Urinary bladder (tissue), 4 donors: ENCODE data around the gene YJEFN3. TPM values are rescaled to one million over a fixed set of nuclear protein-coding genes. Genes with fewer than 3 reads are reported as not detected.

Experiments used
- DNase-seq: peaks from one replicate; pipeline ENCODE4 v3.0.0-alpha.2; 2015; ENCODE audit errors: extremely low spot score
- H3K27ac ChIP-seq: one replicate; pipeline ENCODE4 v1.5.1; 2013; ENCODE audit warnings: low read depth, mild to moderate bottlenecking, moderate library complexity
- H3K36me3 ChIP-seq: one replicate; pipeline ENCODE4 v1.6.1; 2013; ENCODE audit warnings: mild to moderate bottlenecking, moderate library complexity; ENCODE audit not compliant: insufficient read depth
- H3K4me1 ChIP-seq: one replicate; pipeline ENCODE4 v1.6.1; 2013; ENCODE audit warnings: mild to moderate bottlenecking, moderate library complexity; ENCODE audit not compliant: insufficient read depth
- H3K4me3 ChIP-seq: one replicate; pipeline ENCODE4 v1.5.1; 2013; ENCODE audit warnings: low read depth, low read length
- WGBS: extraction: QIAGEN DNeasy Blood & Tissue Kit; methylation state at CpG from one replicate; pipeline ENCODE4 v1.1.7; 2013; 5-methylcytosine and 5-hydroxymethylcytosine counted together
- polyA plus RNA-seq: library from polyadenylated mRNA; stranded (reverse); fragments of 200-250 nt; gene quantifications from one replicate; pipeline ENCODE4 v1.2.3, GENCODE V29; 2013
- total RNA-seq: library from RNA; depleted of rRNA; stranded (reverse); fragments of >200 nt; gene quantifications from one replicate; pipeline ENCODE4 v1.2.3, GENCODE V29; 2014
- donor health status: healthy with polysubstance abuse.
- donor health status: healthy.

Gene YJEFN3
- total and polyA plus RNA-seq, 2 donors: 1.8 to 4.6 TPM

DNA sequence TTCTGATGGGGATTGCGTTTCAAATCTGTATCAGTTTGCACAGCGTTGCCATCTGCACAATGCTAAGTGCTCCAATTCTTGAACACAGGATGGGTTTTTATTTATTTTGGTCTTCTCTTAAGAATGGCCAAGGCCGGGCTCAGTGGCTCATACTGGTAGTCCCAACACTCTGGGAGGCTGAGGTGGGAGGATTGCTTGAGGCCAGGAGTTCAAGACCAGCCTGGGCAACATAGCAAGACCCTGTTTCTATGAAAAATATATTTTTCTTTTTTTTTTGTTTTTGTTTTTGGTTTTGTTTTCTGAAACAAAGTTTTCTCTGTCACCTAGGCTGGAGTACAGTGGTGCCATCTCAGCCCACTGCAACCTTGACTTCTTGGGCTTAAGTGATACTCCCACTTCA lies 5.5 kb upstream of the YJEFN3 start:
- WGBS: 91% methylated on average over 3 of the region's 3 CpGs
- H3K27ac ChIP-seq: no peak overlapping the region
- no peak overlapping the region for H3K4me3 ChIP-seq
- DNase-seq: no peak
- H3K36me3 ChIP-seq: no peaks in the 10 kb centered on the region
- no peaks in the 10 kb centered on the region for H3K4me1 ChIP-seq

GRCh38 chr19:19524053-19524452 lies 4.7 kb upstream of the YJEFN3 start:
- no peak overlapping the region for H3K27ac ChIP-seq
- H3K4me1 ChIP-seq: no peaks in the 10 kb centered on the region
- no peak for DNase-seq
- H3K36me3 ChIP-seq: no peaks in the 10 kb centered on the region
- 92% methylated on average over 7 of the region's 7 CpGs for WGBS
- no peak overlapping the region for H3K4me3 ChIP-seq

GRCh38 chr19:19525611-19526380 lies 2.9 kb upstream of the YJEFN3 start:
- H3K4me1 ChIP-seq: no peaks in the 10 kb centered on the region
- no peak overlapping the region for H3K4me3 ChIP-seq
- no peaks in the 10 kb centered on the region for H3K36me3 ChIP-seq
- DNase-seq: no peak
- WGBS: 88% methylated on average over 23 of the region's 23 CpGs
- H3K27ac ChIP-seq: no peak overlapping the region

DNA sequence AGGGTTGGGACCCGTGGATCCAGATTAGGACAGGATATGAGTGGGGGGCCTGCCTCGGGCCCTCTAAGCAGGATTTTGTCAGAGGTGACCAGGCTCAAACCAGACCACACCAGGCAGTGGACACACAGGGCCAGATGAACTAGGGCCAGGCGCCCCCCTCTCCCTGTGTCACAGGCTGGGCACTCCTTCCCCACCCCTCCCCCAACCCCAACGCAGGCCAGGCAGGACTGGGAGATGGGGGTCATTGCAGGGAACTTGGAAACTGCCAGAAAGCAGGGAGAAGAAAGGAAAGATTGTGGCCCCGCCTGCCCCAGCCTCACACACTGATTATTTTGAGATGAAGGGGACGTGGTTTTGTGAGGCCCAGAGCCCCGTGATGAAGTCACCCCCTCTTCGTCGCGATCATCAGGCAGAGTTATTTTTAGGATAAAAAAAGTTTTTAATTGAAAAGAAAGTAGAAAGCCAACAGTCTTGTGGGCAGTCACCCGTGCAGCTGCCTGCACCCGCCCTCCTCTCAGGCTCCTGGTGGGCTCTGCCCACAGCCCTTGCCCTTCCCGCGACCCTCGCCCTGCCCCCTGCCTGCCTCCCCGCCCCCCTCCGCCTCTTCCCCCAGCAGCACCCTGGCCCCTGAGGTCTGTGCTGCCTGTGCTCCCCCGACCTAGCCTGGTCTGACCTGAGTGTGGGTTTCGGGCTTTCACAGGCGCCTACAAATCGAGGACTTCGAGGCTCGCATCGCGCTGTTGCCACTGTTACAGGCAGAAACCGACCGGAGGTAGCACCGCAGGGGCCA lies 1.9 kb upstream of the YJEFN3 start:
- no peaks in the 10 kb centered on the region for H3K36me3 ChIP-seq

DNA sequence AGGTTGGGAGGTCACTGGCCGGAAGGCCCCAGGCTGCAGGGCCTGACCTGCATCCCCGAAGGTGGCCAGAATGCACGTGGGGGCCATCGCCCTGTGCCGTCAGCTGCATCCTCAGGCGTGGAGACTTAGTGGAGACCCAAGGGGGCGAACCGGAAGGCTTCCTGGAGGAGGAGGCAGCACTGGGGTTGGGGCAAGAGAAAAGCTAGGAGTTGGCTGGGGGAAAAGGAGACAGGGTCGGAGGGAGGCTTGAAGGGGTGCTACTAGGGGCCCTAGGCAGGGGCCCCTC lies 1.4 kb upstream of the YJEFN3 start:
- no peaks in the 10 kb centered on the region for H3K36me3 ChIP-seq
- 94% methylated on average over 9 of the region's 9 CpGs for WGBS
- no peaks in the 10 kb centered on the region for H3K4me1 ChIP-seq
- H3K27ac ChIP-seq: no peak overlapping the region
- no peak for DNase-seq
- H3K4me3 ChIP-seq: no peak overlapping the region

More for the DNA sequence above, 1.9 kb upstream of the YJEFN3 start:
- Histone ChIP-seq H3K4me3 (no peak overlapping the region), H3K27ac (no peak overlapping the region), H3K4me1 (no peaks in the 10 kb centered on the region)
- no peak for DNase-seq
- 78% methylated on average over 28 of the region's 28 CpGs for WGBS

DNA sequence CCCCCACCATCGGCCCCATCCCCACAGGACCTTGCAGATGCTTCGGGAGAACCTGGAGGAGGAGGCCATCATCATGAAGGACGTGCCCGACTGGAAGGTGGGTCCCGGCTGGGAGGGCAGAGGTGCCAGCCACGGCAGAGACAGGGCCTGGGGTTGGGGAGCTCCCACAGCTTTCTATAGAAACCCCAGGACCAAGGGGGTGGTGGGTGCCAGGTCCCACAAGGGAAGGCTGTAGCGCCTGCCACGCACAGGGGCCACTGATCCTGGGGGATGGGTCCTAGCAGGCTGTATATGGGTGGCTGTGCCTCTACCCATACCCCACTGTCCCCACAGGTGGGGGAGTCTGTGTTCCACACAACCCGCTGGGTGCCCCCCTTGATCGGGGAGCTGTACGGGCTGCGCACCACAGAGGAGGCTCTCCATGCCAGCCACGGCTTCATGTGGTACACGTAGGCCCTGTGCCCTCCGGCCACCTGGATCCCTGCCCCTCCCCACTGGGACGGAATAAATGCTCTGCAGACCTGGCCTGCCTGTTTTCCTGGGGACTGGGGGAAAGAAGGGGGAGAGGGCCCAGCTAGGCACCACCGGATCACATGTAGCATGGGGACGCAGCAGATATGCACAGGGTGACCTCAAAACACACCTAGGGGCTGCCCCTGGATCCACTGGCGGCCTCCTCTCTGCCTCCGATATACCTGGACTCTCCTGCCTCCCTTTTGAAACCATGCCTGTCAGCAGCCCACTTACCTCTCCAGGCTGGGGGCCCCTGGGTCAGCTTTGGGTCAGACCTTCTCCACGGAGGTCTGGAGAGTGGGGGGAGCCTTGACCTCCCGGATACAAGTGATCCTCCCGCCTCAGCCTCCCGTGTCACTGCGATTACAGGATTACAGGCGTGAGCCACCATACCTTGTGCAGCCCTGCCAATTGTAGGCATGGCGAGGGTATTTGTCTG lies 761 bp upstream of the YJEFN3 start:
- no peaks in the 10 kb centered on the region for H3K4me1 ChIP-seq
- H3K27ac ChIP-seq: no peak overlapping the region
- 89% methylated on average over 27 of the region's 27 CpGs for WGBS
- no peaks in the 10 kb centered on the region for H3K36me3 ChIP-seq
- no peak for DNase-seq
- H3K4me3 ChIP-seq: no peak overlapping the region

- Histone ChIP-seq H3K27ac (no peak overlapping the region), H3K4me1 (no peaks in the 10 kb centered on the region), H3K4me3 (no peak overlapping the region), H3K36me3 (no peaks in the 10 kb centered on the region)
- WGBS: 77% methylated on average over 11 of the region's 11 CpGs
- no peak for DNase-seq
Observed at GRCh38 chr19:19529783-19530422, 1.2 kb downstream of the YJEFN3 start.

DNA sequence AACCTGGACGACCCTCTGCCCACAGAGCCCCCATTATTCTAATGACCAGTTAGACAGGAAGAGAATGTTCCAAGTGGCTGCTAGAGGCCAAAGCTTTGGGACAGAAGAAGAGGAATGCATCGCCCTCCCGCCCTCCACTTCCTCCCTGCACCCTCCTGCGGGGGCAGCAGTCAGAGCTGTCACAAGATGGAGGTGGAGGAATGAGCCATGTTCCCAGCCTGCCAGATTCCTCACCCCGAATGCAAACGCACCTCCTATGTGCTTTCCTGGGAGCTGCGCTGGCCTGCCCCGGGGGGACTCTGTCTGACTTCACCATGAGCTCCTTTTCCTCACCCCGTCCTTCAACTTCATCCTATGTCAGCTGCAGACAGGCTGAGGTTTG lies 1.7 kb downstream of the YJEFN3 start:
- H3K36me3 ChIP-seq: no peaks in the 10 kb centered on the region
- no peak overlapping the region for H3K4me3 ChIP-seq
- no peaks in the 10 kb centered on the region for H3K4me1 ChIP-seq
- no peak for DNase-seq
- no peak overlapping the region for H3K27ac ChIP-seq
- WGBS: 59% methylated on average over 9 of the region's 9 CpGs

GRCh38 chr19:19530889-19531288 lies 2.2 kb downstream of the YJEFN3 start:
- no peak overlapping the region for H3K27ac ChIP-seq
- WGBS: 88% methylated on average over 4 of the region's 4 CpGs
- no peak for DNase-seq
- H3K4me3 ChIP-seq: no peak overlapping the region
- no peaks in the 10 kb centered on the region for H3K4me1 ChIP-seq
- no peaks in the 10 kb centered on the region for H3K36me3 ChIP-seq

DNA sequence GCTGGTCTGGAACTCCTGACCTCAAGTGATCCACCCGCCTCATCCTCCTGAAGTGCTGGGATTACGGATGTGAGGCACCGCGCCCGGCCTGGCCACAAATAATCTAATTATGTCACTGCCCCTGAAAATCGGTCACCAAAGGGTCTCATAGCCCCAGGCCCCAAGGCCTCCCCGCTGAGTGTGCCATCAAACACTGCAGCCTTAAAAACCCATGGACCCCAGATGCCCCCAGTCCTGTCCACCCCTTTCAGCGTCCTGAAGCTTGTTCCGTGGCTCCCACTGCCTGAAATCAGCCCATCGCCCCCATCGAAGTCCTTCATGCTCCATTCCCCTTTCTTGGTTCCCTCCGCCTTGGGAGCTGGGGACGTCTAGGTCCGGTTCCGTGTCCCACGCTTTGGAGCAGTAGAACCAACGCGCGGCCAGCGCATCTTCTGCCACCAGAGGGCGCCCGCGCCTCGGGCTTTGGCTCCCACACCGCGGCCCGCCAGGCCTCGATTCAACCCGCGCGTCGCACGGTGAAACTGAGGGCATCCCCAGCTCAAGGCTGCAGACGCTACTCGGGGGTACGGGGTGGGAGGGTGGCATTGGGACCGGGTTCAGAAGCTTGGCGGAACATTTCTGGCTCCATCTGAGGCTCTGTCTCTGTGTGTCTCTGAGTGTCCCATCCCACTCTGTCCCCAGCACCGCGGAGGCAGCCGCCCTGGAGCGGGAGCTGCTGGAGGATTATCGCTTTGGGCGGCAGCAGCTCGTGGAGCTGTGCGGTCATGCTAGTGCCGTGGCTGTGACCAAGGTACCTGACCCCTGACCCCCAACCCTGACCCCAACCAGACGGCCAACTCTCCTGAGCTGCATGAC lies 3.5 kb downstream of the YJEFN3 start:
- Histone ChIP-seq H3K27ac (no peak overlapping the region), H3K4me1 (no peaks in the 10 kb centered on the region), H3K4me3 (no peak overlapping the region), H3K36me3 (no peaks in the 10 kb centered on the region)
- 23% methylated on average over 48 of the region's 48 CpGs for WGBS
- DNase-seq: no peak

- Histone ChIP-seq H3K4me3 (no peak overlapping the region), H3K27ac (no peak overlapping the region), H3K4me1 (no peaks in the 10 kb centered on the region), H3K36me3 (no peaks in the 10 kb centered on the region)
- 75% methylated on average over 14 of the region's 14 CpGs for WGBS
- no peak for DNase-seq
Observed at GRCh38 chr19:19532806-19533701, 4.3 kb downstream of the YJEFN3 start.

DNA sequence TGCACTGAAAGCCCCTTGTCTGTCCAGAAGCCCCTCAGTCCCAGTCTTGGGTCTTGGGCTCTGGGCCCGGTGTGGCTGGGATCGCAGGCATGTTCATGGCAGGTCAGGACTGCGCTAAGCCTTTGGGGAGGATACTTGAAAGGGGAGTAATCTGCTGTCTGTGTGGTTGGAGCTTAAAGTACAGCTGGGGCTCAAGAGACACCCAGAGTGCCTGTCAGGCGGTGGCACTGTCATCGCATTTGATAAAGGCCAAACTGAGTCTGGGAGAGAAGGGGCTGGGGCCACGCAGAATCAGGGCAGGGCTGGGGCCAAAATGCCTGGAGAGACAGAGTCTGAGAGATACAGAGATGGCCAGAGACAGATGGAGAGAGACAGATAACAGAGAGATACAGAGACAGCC lies 5.1 kb downstream of the YJEFN3 start:
- no peaks in the 10 kb centered on the region for H3K4me1 ChIP-seq
- 76% methylated on average over 6 of the region's 6 CpGs for WGBS
- DNase-seq: no peak

More for the DNA sequence above, 5.1 kb downstream of the YJEFN3 start:
- H3K4me3 ChIP-seq: no peak overlapping the region
- no peak overlapping the region for H3K27ac ChIP-seq
- H3K36me3 ChIP-seq: no peaks in the 10 kb centered on the region
